Spleen (tissue), 7 donors: ENCODE measurements around the gene C8B.

Experiments
- POLR2AphosphoS5 ChIP-seq, 3 donors: sonication (generic); formaldehyde crosslinking; IDR thresholded peaks; one replicate each; pipeline ENCODE4 v1.5.1; 2017; ENCODE audit warnings: antibody characterized with exemption in 3 of 3
- TF ChIP-seq, protein P1 (sequence below), 11 experiments: fragments of 200-600 bp in 7 of 11; fragments of 450-650 bp in 4 of 11; sonication (generic) in 4 of 11; IDR thresholded peaks in 8 of 11; conservative IDR thresholded peaks in 3 of 11; 1 replicate in 7 of 11; 2 replicates in 4 of 11; pipeline versions ENCODE4 v1.4.0 to v1.8.0; 2016 to 2021; ENCODE audit warnings: antibody characterized with exemption in 11 of 11, inconsistent platforms in 4 of 11, mild to moderate bottlenecking in 1 of 11
- donor health status: DM: no; HTN: no; CAD: no; lungs with moderate emphysema.
- donor health status: DM: no; HTN: no; CAD: no.
- donor health status: DM: no; HTN: no; CAD: no.

GRCh38 chr1:56958526-56958925 is 7.3 kb downstream of the C8B start:
- TF ChIP-seq, protein P1, sequence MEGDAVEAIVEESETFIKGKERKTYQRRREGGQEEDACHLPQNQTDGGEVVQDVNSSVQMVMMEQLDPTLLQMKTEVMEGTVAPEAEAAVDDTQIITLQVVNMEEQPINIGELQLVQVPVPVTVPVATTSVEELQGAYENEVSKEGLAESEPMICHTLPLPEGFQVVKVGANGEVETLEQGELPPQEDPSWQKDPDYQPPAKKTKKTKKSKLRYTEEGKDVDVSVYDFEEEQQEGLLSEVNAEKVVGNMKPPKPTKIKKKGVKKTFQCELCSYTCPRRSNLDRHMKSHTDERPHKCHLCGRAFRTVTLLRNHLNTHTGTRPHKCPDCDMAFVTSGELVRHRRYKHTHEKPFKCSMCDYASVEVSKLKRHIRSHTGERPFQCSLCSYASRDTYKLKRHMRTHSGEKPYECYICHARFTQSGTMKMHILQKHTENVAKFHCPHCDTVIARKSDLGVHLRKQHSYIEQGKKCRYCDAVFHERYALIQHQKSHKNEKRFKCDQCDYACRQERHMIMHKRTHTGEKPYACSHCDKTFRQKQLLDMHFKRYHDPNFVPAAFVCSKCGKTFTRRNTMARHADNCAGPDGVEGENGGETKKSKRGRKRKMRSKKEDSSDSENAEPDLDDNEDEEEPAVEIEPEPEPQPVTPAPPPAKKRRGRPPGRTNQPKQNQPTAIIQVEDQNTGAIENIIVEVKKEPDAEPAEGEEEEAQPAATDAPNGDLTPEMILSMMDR (IDR thresholded peaks at IDR 0.05 in 8 of 11, conservative IDR thresholded peaks at IDR 0.05 in 3 of 11) = no peak
- no peak for TF ChIP-seq POLR2AphosphoS5 (IDR thresholded peaks at IDR 0.05)
